GM06990 (cell line): ENCODE results near the gene OGG1.
A peak's percentile ranks its signal among the peaks of the same experiment; 100 is the strongest.

Experiments
- DNase-seq: peaks from one replicate; pipeline ENCODE4 v3.0.0-alpha.2; 2011; ENCODE audit not compliant: insufficient read length; ENCODE audit errors: extremely low read depth
- H3K27me3 ChIP-seq: replicated peaks from 2 replicates; pipeline ENCODE4 v1.6.0; 2011; ENCODE audit warnings: low read length; ENCODE audit not compliant: control insufficient read depth, insufficient read depth
- H3K36me3 ChIP-seq: 2 replicates; pipeline ENCODE4 v1.5.1; 2011; ENCODE audit warnings: low read length; ENCODE audit not compliant: control insufficient read depth, insufficient read depth
- H3K4me3 ChIP-seq: replicated peaks from 2 replicates; pipeline ENCODE4 v1.5.1; 2011; ENCODE audit warnings: low read depth, mild to moderate bottlenecking, control low read depth, low read length
- CTCF ChIP-seq: IDR thresholded peaks from 2 replicates; pipeline ENCODE4 v1.5.1; 2011; ENCODE audit warnings: low read length, control low read depth, mild to moderate bottlenecking, inconsistent platforms; ENCODE audit not compliant: insufficient read depth, poor library complexity, severe bottlenecking

The OGG1 gene

GRCh38 chr3:9749645-9750555, at the start of gene OGG1:
Gene OGG1 (plus strand): TSS chr3:9749952. CDS start chr3:9750287, 335 bp downstream.
- DNase-seq = peak; percentile 93
- TF ChIP-seq CTCF = no peak
- H3K4me3 ChIP-seq = peak within 1 kb of the TSS; percentile 86
- peaks cover 25% of the 10 kb centered on the region for H3K36me3 ChIP-seq
- H3K27me3 ChIP-seq = no peaks in the 10 kb centered on the region

GRCh38 chr3:9700536-9700935, 49.2 kb upstream of the OGG1 start:
- no peak overlapping the region for H3K4me3 ChIP-seq
- no peaks in the 10 kb centered on the region; the same call in 1 of the 2 replicates for H3K27me3 ChIP-seq
- peaks cover 31% of the 10 kb centered on the region for H3K36me3 ChIP-seq
- TF ChIP-seq CTCF = no peak
- DNase-seq = no peak

GRCh38 chr3:9701006-9701405, 48.7 kb upstream of the OGG1 start:
- DNase-seq = no peak
- Histone ChIP-seq H3K36me3 (peaks cover 28% of the 10 kb centered on the region), H3K27me3 (no peaks in the 10 kb centered on the region; the same call in 1 of the 2 replicates), H3K4me3 (no peak overlapping the region)
- TF ChIP-seq CTCF = no peak

GRCh38 chr3:9701711-9702110, 48.0 kb upstream of the OGG1 start:
- Histone ChIP-seq H3K36me3 (peaks cover 28% of the 10 kb centered on the region), H3K4me3 (no peak overlapping the region), H3K27me3 (no peaks in the 10 kb centered on the region; the same call in 1 of the 2 replicates)
- no peak for DNase-seq
- no peak for TF ChIP-seq CTCF

- Histone ChIP-seq H3K27me3 (no peaks in the 10 kb centered on the region; the same call in 1 of the 2 replicates), H3K36me3 (peaks cover 17% of the 10 kb centered on the region), H3K4me3 (no peak overlapping the region)
- no peak for TF ChIP-seq CTCF
- no peak for DNase-seq
Measured at GRCh38 chr3:9703240-9703639, 46.5 kb upstream of the OGG1 start.
